HepG2 (cell line): Measurements from ENCODE around the gene HS6ST1. TPM values are rescaled to one million over a fixed set of nuclear protein-coding genes. Genes with fewer than 3 reads are reported as not detected.
A peak's percentile ranks its signal among the peaks of the same experiment; 100 is the strongest.

Experiments used
- ARNT2 ChIP-seq: sonication (generic); formaldehyde crosslinking; IDR thresholded peaks from 2 replicates; pipeline ENCODE4 v1.8.0; 2022; ENCODE audit warnings: mild to moderate bottlenecking, low read depth, missing genetic modification reagents, moderate library complexity
- ETV6 ChIP-seq: sonication (generic); formaldehyde crosslinking; conservative IDR thresholded peaks from 2 replicates; pipeline ENCODE4 v1.4.0; 2020; ENCODE audit warnings: missing genetic modification reagents
- EZH2 ChIP-seq: conservative IDR thresholded peaks from 2 replicates; pipeline ENCODE4 v1.6.1; 2012; ENCODE audit warnings: mild to moderate bottlenecking, low read depth, low read length, moderate library complexity
- FOSL2 ChIP-seq: sonication (generic); formaldehyde crosslinking; IDR thresholded peaks from 2 replicates; pipeline ENCODE4 v1.4.0; 2020; ENCODE audit warnings: missing genetic modification reagents
- HNRNPK ChIP-seq: fragments of 200-400 bp; formaldehyde crosslinking; IDR thresholded peaks from 2 replicates; pipeline ENCODE4 v1.6.1; 2018; ENCODE audit warnings: low read length, low read depth, moderate library complexity, mild to moderate bottlenecking; ENCODE audit not compliant: poor library complexity, severe bottlenecking
- IKZF4 ChIP-seq: sonication (generic); formaldehyde crosslinking; IDR thresholded peaks from 2 replicates; pipeline ENCODE4 v1.5.1; 2020; ENCODE audit warnings: borderline replicate concordance, mild to moderate bottlenecking, low read depth, missing genetic modification reagents; ENCODE audit errors: not compliant biosample characterization
- JUN ChIP-seq: sonication (generic); formaldehyde crosslinking; IDR thresholded peaks from 2 replicates; pipeline ENCODE4 v1.4.0; 2020; ENCODE audit warnings: mild to moderate bottlenecking, missing genetic modification reagents
- POLR2G ChIP-seq: fragments of 200-400 bp; formaldehyde crosslinking; IDR thresholded peaks from 2 replicates; pipeline ENCODE4 v1.6.1; 2018; ENCODE audit warnings: mild to moderate bottlenecking, low read depth, low read length, moderate library complexity
- SKI ChIP-seq: fragments of 450-650 bp; IDR thresholded peaks from one replicate; pipeline ENCODE4 v1.6.1; 2018; ENCODE audit warnings: mild to moderate bottlenecking; ENCODE audit not compliant: partially characterized antibody
- SRF ChIP-seq: IDR thresholded peaks from 2 replicates; pipeline ENCODE4 v1.6.1; 2011; ENCODE audit warnings: mild to moderate bottlenecking, low read depth, low read length, moderate library complexity
- ZNF382 ChIP-seq: sonication (generic); formaldehyde crosslinking; IDR thresholded peaks from 2 replicates; pipeline ENCODE4 v1.5.0; 2020; ENCODE audit warnings: missing genetic modification reagents, mild to moderate bottlenecking, borderline replicate concordance
- ZNF431 ChIP-seq: sonication (generic); formaldehyde crosslinking; IDR thresholded peaks from 2 replicates; pipeline ENCODE4 v1.9.0; 2022; ENCODE audit warnings: missing genetic modification reagents, low read depth, mild to moderate bottlenecking, borderline replicate concordance
- ZNF44 ChIP-seq: sonication (generic); formaldehyde crosslinking; IDR thresholded peaks from 2 replicates; pipeline ENCODE4 v1.5.1; 2020; ENCODE audit warnings: mild to moderate bottlenecking, missing genetic modification reagents
- ZNF510 ChIP-seq: sonication (generic); formaldehyde crosslinking; IDR thresholded peaks from 2 replicates; pipeline ENCODE4 v1.4.0; 2020; ENCODE audit warnings: low read depth, mild to moderate bottlenecking, missing genetic modification reagents
- ZSCAN12 ChIP-seq: sonication (generic); formaldehyde crosslinking; IDR thresholded peaks from 2 replicates; pipeline ENCODE4 v1.9.0; 2021; ENCODE audit warnings: mild to moderate bottlenecking, missing genetic modification reagents
- ZSCAN20 ChIP-seq: sonication (generic); formaldehyde crosslinking; IDR thresholded peaks from 2 replicates; pipeline ENCODE4 v1.4.0; 2020; ENCODE audit warnings: missing genetic modification reagents, mild to moderate bottlenecking, borderline replicate concordance
- polyA plus RNA-seq, 8 experiments: library from polyadenylated mRNA; depleted of rRNA in 3 of 8; stranded (reverse) in 7 of 8; unstranded in 1 of 8; fragments of >200 nt; fragmentation: Illumina TruSeq in 4 of 8; extraction: Trizol in 4 of 8; gene quantifications; 2 replicates each; pipeline versions ENCODE4 v1.2.1 to v1.2.3, GENCODE V29; 2011 to 2016; ENCODE audit warnings: low read depth in 4 of 8, missing spikeins in 1 of 8, mixed read lengths in 1 of 8; ENCODE audit not compliant: insufficient read depth in 1 of 8
- total RNA-seq, 5 experiments: library from RNA; depleted of rRNA; stranded (reverse); fragments of >200 nt; fragmentation: Illumina TruSeq; extraction: Trizol; gene quantifications; 2 replicates each; pipeline ENCODE4 v1.2.3, GENCODE V29; 2016; ENCODE audit warnings: low read depth in 1 of 5
- TF ChIP-seq, protein P1 (sequence below): sonication (generic); formaldehyde crosslinking; conservative IDR thresholded peaks from 2 replicates; pipeline ENCODE4 v1.4.0; 2020; ENCODE audit warnings: missing genetic modification reagents
- TF ChIP-seq, protein P2 (sequence below): sonication (generic); formaldehyde crosslinking; IDR thresholded peaks from 2 replicates; pipeline ENCODE4 v1.5.0; 2020; ENCODE audit warnings: mild to moderate bottlenecking, missing genetic modification reagents, borderline replicate concordance
- TF ChIP-seq, protein P3 (sequence below): sonication (generic); formaldehyde crosslinking; IDR thresholded peaks from 2 replicates; pipeline ENCODE4 v1.5.0; 2020; ENCODE audit warnings: missing genetic modification reagents, mild to moderate bottlenecking, borderline replicate concordance
- TF ChIP-seq, protein P4 (sequence below): sonication (generic); formaldehyde crosslinking; conservative IDR thresholded peaks from 2 replicates; pipeline ENCODE4 v1.8.1; 2023; ENCODE audit warnings: missing genetic modification reagents
- TF ChIP-seq, protein P5 (sequence below): sonication (generic); formaldehyde crosslinking; IDR thresholded peaks from 2 replicates; pipeline ENCODE4 v1.4.0; 2020; ENCODE audit warnings: missing genetic modification reagents

The HS6ST1 gene
- total and polyA plus RNA-seq, 2 of the 13 experiments (the other 11 are each of a cell fraction or from before 2014, with no cell fraction given) = 34.5 to 84.6 TPM

DNA sequence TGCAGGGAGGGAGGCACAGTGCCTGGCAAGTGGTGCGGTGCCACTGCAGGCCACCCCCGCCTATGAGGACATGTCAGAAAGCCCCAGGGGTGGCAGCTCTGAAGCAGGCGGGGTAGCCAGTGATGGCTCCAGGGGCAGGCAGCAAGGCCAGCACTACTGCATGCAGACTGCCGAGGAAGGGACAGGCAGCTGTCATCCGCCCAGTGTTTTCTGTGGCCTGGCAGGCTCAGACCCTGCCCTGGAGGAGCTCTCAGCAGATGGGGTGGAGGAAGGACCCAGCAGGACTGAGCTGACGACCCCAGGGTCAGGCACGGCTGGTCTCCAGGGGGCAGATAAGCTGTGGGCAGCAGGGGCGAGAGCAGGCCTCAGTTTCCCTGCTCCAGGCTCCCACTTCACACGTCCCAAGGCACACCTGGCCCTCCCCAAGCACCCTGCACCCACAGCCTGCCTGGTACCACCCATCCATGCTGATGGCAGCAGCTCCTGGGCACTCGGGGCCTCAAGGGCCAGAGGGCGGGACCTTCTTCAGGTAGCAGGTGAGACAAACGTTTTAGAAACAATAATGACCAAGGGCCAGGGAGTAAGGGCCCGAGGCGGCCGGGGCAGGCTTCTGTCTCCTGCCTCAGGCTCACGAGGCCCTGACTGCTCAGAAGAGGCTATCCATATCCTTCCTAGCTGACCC is 48.5 kb downstream of the HS6ST1 start (continued):
- TF ChIP-seq, protein P1, sequence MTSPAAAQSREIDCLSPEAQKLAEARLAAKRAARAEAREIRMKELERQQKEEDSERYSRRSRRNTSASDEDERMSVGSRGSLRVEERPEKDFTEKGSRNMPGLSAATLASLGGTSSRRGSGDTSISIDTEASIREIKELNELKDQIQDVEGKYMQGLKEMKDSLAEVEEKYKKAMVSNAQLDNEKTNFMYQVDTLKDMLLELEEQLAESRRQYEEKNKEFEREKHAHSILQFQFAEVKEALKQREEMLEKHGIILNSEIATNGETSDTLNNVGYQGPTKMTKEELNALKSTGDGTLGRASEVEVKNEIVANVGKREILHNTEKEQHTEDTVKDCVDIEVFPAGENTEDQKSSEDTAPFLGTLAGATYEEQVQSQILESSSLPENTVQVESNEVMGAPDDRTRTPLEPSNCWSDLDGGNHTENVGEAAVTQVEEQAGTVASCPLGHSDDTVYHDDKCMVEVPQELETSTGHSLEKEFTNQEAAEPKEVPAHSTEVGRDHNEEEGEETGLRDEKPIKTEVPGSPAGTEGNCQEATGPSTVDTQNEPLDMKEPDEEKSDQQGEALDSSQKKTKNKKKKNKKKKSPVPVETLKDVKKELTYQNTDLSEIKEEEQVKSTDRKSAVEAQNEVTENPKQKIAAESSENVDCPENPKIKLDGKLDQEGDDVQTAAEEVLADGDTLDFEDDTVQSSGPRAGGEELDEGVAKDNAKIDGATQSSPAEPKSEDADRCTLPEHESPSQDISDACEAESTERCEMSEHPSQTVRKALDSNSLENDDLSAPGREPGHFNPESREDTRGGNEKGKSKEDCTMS (CRISPR knock-in tag) = no peak
- TF ChIP-seq SRF = no peak
- TF ChIP-seq HNRNPK = no peak
- TF ChIP-seq, protein P2, sequence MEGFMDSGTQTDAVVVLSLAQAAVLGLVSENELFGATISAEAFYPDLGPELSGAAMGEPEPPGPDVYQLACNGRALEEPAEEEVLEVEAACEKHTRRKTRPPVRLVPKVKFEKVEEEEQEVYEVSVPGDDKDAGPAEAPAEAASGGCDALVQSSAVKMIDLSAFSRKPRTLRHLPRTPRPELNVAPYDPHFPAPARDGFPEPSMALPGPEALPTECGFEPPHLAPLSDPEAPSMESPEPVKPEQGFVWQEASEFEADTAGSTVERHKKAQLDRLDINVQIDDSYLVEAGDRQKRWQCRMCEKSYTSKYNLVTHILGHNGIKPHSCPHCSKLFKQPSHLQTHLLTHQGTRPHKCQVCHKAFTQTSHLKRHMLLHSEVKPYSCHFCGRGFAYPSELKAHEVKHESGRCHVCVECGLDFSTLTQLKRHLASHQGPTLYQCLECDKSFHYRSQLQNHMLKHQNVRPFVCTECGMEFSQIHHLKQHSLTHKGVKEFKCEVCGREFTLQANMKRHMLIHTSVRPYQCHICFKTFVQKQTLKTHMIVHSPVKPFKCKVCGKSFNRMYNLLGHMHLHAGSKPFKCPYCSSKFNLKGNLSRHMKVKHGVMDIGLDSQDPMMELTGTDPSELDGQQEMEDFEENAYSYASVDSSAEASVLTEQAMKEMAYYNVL (CRISPR knock-in tag) = no peak
- TF ChIP-seq ZNF44 (CRISPR knock-in tag) = no peak
- TF ChIP-seq, protein P3, sequence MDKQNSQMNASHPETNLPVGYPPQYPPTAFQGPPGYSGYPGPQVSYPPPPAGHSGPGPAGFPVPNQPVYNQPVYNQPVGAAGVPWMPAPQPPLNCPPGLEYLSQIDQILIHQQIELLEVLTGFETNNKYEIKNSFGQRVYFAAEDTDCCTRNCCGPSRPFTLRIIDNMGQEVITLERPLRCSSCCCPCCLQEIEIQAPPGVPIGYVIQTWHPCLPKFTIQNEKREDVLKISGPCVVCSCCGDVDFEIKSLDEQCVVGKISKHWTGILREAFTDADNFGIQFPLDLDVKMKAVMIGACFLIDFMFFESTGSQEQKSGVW = no peak
- TF ChIP-seq EZH2 = no peak
- TF ChIP-seq FOSL2 = no peak
- TF ChIP-seq, protein P4, sequence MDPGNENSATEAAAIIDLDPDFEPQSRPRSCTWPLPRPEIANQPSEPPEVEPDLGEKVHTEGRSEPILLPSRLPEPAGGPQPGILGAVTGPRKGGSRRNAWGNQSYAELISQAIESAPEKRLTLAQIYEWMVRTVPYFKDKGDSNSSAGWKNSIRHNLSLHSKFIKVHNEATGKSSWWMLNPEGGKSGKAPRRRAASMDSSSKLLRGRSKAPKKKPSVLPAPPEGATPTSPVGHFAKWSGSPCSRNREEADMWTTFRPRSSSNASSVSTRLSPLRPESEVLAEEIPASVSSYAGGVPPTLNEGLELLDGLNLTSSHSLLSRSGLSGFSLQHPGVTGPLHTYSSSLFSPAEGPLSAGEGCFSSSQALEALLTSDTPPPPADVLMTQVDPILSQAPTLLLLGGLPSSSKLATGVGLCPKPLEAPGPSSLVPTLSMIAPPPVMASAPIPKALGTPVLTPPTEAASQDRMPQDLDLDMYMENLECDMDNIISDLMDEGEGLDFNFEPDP (CRISPR knock-in tag) = peak; percentile 94; the same call in 1 of the 2 replicates
- TF ChIP-seq ZSCAN12 (CRISPR knock-in tag) = no peak
- TF ChIP-seq ZNF431 (CRISPR knock-in tag) = no peak
- no peak for TF ChIP-seq ZSCAN20
- TF ChIP-seq SKI = no peak
- TF ChIP-seq, protein P5, sequence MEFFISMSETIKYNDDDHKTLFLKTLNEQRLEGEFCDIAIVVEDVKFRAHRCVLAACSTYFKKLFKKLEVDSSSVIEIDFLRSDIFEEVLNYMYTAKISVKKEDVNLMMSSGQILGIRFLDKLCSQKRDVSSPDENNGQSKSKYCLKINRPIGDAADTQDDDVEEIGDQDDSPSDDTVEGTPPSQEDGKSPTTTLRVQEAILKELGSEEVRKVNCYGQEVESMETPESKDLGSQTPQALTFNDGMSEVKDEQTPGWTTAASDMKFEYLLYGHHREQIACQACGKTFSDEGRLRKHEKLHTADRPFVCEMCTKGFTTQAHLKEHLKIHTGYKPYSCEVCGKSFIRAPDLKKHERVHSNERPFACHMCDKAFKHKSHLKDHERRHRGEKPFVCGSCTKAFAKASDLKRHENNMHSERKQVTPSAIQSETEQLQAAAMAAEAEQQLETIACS (CRISPR knock-in tag) = no peak
- no peak for TF ChIP-seq ZNF510 (CRISPR knock-in tag)
- no peak for TF ChIP-seq ETV6 (CRISPR knock-in tag)
- no peak for TF ChIP-seq ZNF382 (CRISPR knock-in tag)
- no peak for TF ChIP-seq JUN (CRISPR knock-in tag)
- TF ChIP-seq IKZF4 = no peak
- no peak for TF ChIP-seq ARNT2
- TF ChIP-seq POLR2G = peak; percentile 9; the same call in 1 of the 2 replicates
